Measurements from ENCODE around the gene UTP25.

DNA sequence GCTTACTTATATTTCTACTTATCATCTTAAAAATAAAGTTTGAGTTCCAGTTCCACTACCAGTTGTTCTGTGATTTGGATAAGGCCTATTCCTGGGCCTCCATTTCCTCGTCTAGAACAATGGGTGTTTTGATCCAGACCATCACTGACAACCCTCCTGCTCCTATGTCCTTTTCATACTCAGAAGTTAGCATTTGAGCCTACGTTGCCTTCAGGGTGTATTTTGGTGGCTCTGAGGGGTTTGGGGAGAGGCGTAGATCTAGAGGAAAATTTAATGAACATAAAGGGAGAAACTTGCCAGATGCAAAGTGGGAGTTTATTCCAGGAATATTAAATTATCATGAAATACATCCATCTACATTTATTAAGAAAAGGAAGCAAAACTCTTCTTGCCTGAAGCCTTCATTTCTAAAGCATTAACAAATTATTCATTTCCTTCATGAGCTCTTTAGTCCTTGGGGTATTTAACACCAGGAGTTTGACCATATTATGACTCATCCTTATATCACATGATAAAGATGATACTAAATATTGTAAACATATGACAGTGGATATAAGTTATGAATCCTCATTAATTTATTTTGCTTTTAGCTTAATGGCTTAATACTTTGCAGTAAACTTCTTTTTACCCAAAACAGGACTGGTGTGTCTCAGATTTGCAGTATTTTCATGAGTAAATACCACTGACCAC, 63.0 kb downstream of the UTP25 start:
- TF ChIP-seq, protein P1, sequence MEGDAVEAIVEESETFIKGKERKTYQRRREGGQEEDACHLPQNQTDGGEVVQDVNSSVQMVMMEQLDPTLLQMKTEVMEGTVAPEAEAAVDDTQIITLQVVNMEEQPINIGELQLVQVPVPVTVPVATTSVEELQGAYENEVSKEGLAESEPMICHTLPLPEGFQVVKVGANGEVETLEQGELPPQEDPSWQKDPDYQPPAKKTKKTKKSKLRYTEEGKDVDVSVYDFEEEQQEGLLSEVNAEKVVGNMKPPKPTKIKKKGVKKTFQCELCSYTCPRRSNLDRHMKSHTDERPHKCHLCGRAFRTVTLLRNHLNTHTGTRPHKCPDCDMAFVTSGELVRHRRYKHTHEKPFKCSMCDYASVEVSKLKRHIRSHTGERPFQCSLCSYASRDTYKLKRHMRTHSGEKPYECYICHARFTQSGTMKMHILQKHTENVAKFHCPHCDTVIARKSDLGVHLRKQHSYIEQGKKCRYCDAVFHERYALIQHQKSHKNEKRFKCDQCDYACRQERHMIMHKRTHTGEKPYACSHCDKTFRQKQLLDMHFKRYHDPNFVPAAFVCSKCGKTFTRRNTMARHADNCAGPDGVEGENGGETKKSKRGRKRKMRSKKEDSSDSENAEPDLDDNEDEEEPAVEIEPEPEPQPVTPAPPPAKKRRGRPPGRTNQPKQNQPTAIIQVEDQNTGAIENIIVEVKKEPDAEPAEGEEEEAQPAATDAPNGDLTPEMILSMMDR (conservative IDR thresholded peaks at IDR 0.05; ENCODE audit: low read length), result no peak
- TF ChIP-seq EZH2phosphoT487 (IDR thresholded peaks at IDR 0.05; ENCODE audit: borderline replicate concordance, low read depth, low read length), result no peak
